Activated CD4-positive, alpha-beta memory T cell treated with anti-CD3 and anti-CD28 coated beads for 36 hours (primary cell): ENCODE measurements around the gene FAM9A. TPM values are rescaled to one million over a fixed set of nuclear protein-coding genes. Genes with fewer than 3 reads are reported as not detected.
"Not testable (repeated sequence)": the region's sequence is repeated elsewhere in the genome, so short reads cannot be mapped to it uniquely, and the experiment has no call there.

Source experiments
- CTCF ChIA-PET: fragments of 350-600 bp; sonication (Branson Sonifier 250); formaldehyde crosslinking; loops from one replicate; lab custom pipeline; 2021; ENCODE audit warnings: antibody characterized with exemption, inconsistent platforms; lab: Charles Lee
- POLR2A ChIA-PET: fragments of 350-600 bp; sonication (Branson Sonifier 250); formaldehyde crosslinking; loops from one replicate; lab custom pipeline; 2021; ENCODE audit warnings: antibody characterized with exemption; lab: Charles Lee
- DNase-seq: peaks from one replicate; pipeline ENCODE4 v3.0.0-alpha.2; 2020
- H3K27ac Mint-ChIP-seq: one replicate; pipeline ENCODE4 v1.8.0; 2021; ENCODE audit warnings: mixed read lengths
- H3K27me3 Mint-ChIP-seq: one replicate; pipeline ENCODE4 v1.8.0; 2021; ENCODE audit warnings: mixed read lengths
- H3K36me3 Mint-ChIP-seq: one replicate; pipeline ENCODE4 v1.8.0; 2021; ENCODE audit warnings: mixed read lengths
- H3K4me1 Mint-ChIP-seq: one replicate; pipeline ENCODE4 v1.8.0; 2021; ENCODE audit warnings: low read depth, mixed read lengths
- H3K4me3 Mint-ChIP-seq: one replicate; pipeline ENCODE4 v1.8.0; 2021; ENCODE audit warnings: mild to moderate bottlenecking, mixed read lengths
- H3K9me3 Mint-ChIP-seq: one replicate; pipeline ENCODE4 v1.8.0; 2021; ENCODE audit warnings: mixed read lengths
- intact Hi-C: fragments of 100-400 bp; cut with micrococcal nuclease; formaldehyde crosslinking; loops from one replicate; pipeline ENCODE4 v1.15.1; 2023
- total RNA-seq, 2 experiments: library from RNA; stranded (reverse); gene quantifications; one replicate each; pipeline ENCODE4 v1.2.3, GENCODE V29; 2021

Gene FAM9A
- total RNA-seq, 2 experiments from 2014 or later = not detected

DNA sequence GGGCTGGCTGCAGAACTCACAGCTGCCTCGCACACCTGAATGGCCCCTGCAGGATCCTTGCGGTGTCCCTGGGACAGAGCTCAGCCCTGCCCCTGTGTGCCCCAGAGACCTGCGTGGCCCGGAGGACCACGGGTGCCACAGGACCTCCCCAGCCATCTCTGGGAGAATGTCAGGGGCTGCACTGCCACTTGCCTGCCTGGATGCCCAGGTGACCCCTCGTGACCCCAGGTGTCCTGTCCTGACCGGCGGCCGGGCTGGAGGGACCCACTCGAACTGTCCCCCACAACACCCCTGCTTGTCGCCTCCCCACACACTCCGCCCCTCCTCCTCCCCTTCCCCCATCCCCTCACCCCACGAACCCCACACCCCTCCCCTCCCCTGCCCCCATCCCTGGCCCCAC is 1.9 kb downstream of the FAM9A start:
- intact Hi-C loops, H3K4me3 Mint-ChIP-seq, H3K27ac Mint-ChIP-seq, H3K36me3 Mint-ChIP-seq, CTCF ChIA-PET, H3K4me1 Mint-ChIP-seq, DNase-seq, H3K27me3 Mint-ChIP-seq, POLR2A ChIA-PET, H3K9me3 Mint-ChIP-seq: not testable (repeated sequence)

GRCh38 chrX:8798702-8799101 is 2.5 kb downstream of the FAM9A start:
- CTCF ChIA-PET = not testable (repeated sequence)

DNA sequence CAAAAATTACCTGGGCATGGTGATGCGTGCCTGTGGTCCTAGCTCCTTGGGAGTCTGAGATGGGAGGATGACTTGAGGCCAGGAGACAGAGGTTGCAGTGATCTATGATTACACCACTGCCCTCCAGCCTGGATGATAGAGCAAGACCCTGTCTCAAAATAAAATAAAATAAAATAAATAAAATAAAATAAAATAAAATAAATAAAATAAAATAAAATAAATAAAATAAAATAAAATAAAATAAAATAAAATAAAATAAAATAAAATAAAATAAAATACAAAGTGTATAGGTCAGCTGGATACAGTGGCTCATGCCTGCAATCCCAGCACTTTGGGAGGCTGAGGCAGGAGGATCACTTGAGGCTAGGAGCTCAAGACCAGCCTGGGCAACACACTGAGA is 14.1 kb downstream of the FAM9A start:
- CTCF ChIA-PET, H3K27me3 Mint-ChIP-seq, DNase-seq, H3K9me3 Mint-ChIP-seq, POLR2A ChIA-PET, H3K36me3 Mint-ChIP-seq, H3K4me1 Mint-ChIP-seq, H3K27ac Mint-ChIP-seq, H3K4me3 Mint-ChIP-seq, intact Hi-C loops: not testable (repeated sequence)

More at GRCh38 chrX:8798702-8799101, 2.5 kb downstream of the FAM9A start:
- H3K27me3 Mint-ChIP-seq, H3K36me3 Mint-ChIP-seq, H3K27ac Mint-ChIP-seq, POLR2A ChIA-PET, H3K4me3 Mint-ChIP-seq, DNase-seq, H3K4me1 Mint-ChIP-seq, H3K9me3 Mint-ChIP-seq, intact Hi-C loops: not testable (repeated sequence)

DNA sequence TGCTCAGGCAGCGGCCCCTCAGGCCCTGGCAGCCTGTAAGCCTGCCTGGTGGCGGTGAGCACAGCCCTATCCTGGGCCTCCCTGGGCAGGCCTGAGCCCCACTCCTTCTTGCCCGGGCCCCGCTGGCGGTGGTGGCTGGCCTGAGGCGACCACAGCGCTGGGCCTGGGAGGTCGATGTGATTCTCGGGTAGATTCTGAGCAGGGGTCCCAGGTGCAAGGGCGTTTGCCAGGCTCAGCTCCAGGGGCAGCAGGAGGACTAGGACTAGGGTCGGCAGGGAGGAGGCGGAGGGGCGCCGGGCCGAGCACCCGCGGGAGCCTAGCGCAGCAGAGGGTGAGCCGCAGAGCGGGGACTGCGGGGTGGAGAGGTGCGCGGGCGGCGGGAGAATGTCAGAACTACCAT is 17.0 kb downstream of the FAM9A start:
- Mint-ChIP-seq H3K27me3 (no peaks in the 10 kb centered on the region), H3K4me1 (peaks cover 2% of the 10 kb centered on the region), H3K27ac (no peak overlapping the region), H3K4me3 (no peak overlapping the region), H3K9me3 (no peaks in the 10 kb centered on the region), H3K36me3 (no peaks in the 10 kb centered on the region)
- DNase-seq = no peak
- ChIA-PET CTCF (no interaction called here), POLR2A (no interaction called here)
- intact Hi-C loops = no loop called here

- no peaks in the 10 kb centered on the region for H3K36me3 Mint-ChIP-seq
- no peak for DNase-seq
- ChIA-PET POLR2A (no interaction called here), CTCF (no interaction called here)
- intact Hi-C loops = no loop called here
- H3K4me3 Mint-ChIP-seq = no peak overlapping the region
- H3K9me3 Mint-ChIP-seq = no peaks in the 10 kb centered on the region
- peaks cover 3% of the 10 kb centered on the region for H3K4me1 Mint-ChIP-seq
- H3K27ac Mint-ChIP-seq = no peak overlapping the region
- no peaks in the 10 kb centered on the region for H3K27me3 Mint-ChIP-seq
Observed at GRCh38 chrX:8783714-8784098, 17.5 kb downstream of the FAM9A start.

- Mint-ChIP-seq H3K4me3 (no peak overlapping the region), H3K36me3 (no peaks in the 10 kb centered on the region), H3K4me1 (peaks cover 3% of the 10 kb centered on the region), H3K9me3 (no peaks in the 10 kb centered on the region), H3K27ac (no peak overlapping the region), H3K27me3 (no peaks in the 10 kb centered on the region)
- DNase-seq = peak; percentile 29
- intact Hi-C loops = no loop called here
- ChIA-PET POLR2A (no interaction called here), CTCF (no interaction called here)
Observed at GRCh38 chrX:8783097-8783713, 18.0 kb downstream of the FAM9A start.

- no peaks in the 10 kb centered on the region for H3K36me3 Mint-ChIP-seq
- CTCF ChIA-PET = no interaction called here
- no peaks in the 10 kb centered on the region for H3K27me3 Mint-ChIP-seq
- no peak overlapping the region for H3K27ac Mint-ChIP-seq
- POLR2A ChIA-PET = no interaction called here
- no peaks in the 10 kb centered on the region for H3K9me3 Mint-ChIP-seq
- no peak overlapping the region for H3K4me3 Mint-ChIP-seq
- intact Hi-C loops = no loop called here
- no peak for DNase-seq
- H3K4me1 Mint-ChIP-seq = peaks cover 3% of the 10 kb centered on the region
Observed at GRCh38 chrX:8782595-8782994, 18.6 kb downstream of the FAM9A start.

- H3K27me3 Mint-ChIP-seq, POLR2A ChIA-PET, intact Hi-C loops: not testable (repeated sequence)
Observed at GRCh38 chrX:8781921-8782320, 19.3 kb downstream of the FAM9A start.

DNA sequence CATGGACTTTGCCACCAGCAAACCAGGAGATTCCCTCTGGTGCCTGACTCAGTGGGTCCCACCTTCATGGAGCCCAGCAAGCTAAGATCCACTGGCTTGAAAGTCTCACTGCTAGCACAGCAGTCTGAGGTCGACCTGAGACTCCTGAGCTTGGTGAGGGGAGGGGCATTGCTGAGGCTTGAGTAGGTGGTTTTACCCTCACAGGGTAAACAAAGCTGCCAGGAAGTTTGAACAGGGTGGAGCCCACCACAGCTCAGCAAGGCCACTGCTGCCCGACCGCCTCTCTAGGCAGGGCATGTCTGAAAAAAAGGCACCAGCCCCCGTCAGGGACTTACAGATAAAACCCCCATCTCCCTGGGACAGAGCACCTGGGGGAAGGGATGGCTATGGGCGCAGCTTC is 28.1 kb downstream of the FAM9A start:
- POLR2A ChIA-PET = no interaction called here
- H3K27ac Mint-ChIP-seq = no peak overlapping the region
- H3K4me1 Mint-ChIP-seq = peaks cover 3% of the 10 kb centered on the region
- H3K4me3 Mint-ChIP-seq = no peak overlapping the region
- H3K36me3 Mint-ChIP-seq = no peaks in the 10 kb centered on the region
- intact Hi-C loops = no loop called here
- CTCF ChIA-PET = no interaction called here
- H3K27me3 Mint-ChIP-seq = peaks cover 6% of the 10 kb centered on the region
- no peak for DNase-seq
- H3K9me3 Mint-ChIP-seq = no peaks in the 10 kb centered on the region

More at GRCh38 chrX:8781921-8782320, 19.3 kb downstream of the FAM9A start:
- H3K9me3 Mint-ChIP-seq, H3K36me3 Mint-ChIP-seq, H3K27ac Mint-ChIP-seq, H3K4me3 Mint-ChIP-seq, CTCF ChIA-PET, DNase-seq, H3K4me1 Mint-ChIP-seq: not testable (repeated sequence)

- ChIA-PET CTCF (no interaction called here), POLR2A (no interaction called here)
- peaks cover 6% of the 10 kb centered on the region for H3K27me3 Mint-ChIP-seq
- H3K4me3 Mint-ChIP-seq = no peak overlapping the region
- no peaks in the 10 kb centered on the region for H3K4me1 Mint-ChIP-seq
- DNase-seq = no peak
- no peaks in the 10 kb centered on the region for H3K36me3 Mint-ChIP-seq
- intact Hi-C loops = no loop called here
- H3K27ac Mint-ChIP-seq = no peak overlapping the region
- H3K9me3 Mint-ChIP-seq = no peaks in the 10 kb centered on the region
Observed at GRCh38 chrX:8760021-8760420, 41.2 kb downstream of the FAM9A start.

- POLR2A ChIA-PET, DNase-seq, H3K4me1 Mint-ChIP-seq, CTCF ChIA-PET, H3K27me3 Mint-ChIP-seq, H3K9me3 Mint-ChIP-seq, H3K27ac Mint-ChIP-seq, H3K36me3 Mint-ChIP-seq, H3K4me3 Mint-ChIP-seq: not testable (repeated sequence)
- intact Hi-C loops = loop anchor here (10.0 kb wide), 1 partner anchor 946 kb away; no protein-coding TSS in a partner anchor
Observed at GRCh38 chrX:8758706-8759105, 42.5 kb downstream of the FAM9A start.

GRCh38 chrX:8757609-8758389 is 43.4 kb downstream of the FAM9A start:
- CTCF ChIA-PET, POLR2A ChIA-PET, H3K4me3 Mint-ChIP-seq, H3K27me3 Mint-ChIP-seq, H3K4me1 Mint-ChIP-seq, DNase-seq, H3K27ac Mint-ChIP-seq, H3K36me3 Mint-ChIP-seq, H3K9me3 Mint-ChIP-seq: not testable (repeated sequence)
- intact Hi-C loops = loop anchor here (10.0 kb wide), 1 partner anchor 947 kb away; no protein-coding TSS in a partner anchor

DNA sequence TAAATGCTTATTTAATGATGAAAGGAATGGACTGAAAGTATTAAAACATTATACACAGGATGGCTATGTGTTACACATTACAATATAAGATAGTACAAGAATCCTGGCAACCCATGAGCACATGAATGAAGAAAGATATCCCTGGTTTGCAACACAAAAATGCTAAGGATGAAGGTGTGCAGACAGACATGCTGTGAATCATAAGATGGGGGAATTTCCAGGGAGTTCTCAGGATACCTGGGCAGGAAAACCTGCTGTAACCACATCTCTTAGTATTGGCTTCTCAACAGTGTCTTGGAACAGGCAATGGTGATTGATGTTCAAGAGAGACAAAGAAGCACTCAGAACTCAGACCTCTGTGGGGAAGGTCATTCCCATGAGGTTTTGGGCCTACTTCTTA is 45.4 kb downstream of the FAM9A start:
- CTCF ChIA-PET = interaction anchor here (1.3 kb wide), 1 partner anchor 18 kb away, joined by 3 read pairs; no protein-coding TSS in a partner anchor
- POLR2A ChIA-PET = no interaction called here
- Mint-ChIP-seq H3K9me3 (no peaks in the 10 kb centered on the region), H3K27ac (no peak overlapping the region), H3K27me3 (peaks cover 1% of the 10 kb centered on the region), H3K36me3 (no peaks in the 10 kb centered on the region), H3K4me3 (no peak overlapping the region), H3K4me1 (no peaks in the 10 kb centered on the region)
- no peak for DNase-seq
- intact Hi-C loops = loop anchor here (10.0 kb wide), 1 partner anchor 949 kb away; no protein-coding TSS in a partner anchor
